ENCODE results near the gene THRB.

Gene THRB

GRCh38 chr3:24512564-24513197 lies 18.0 kb upstream of the THRB start:
- TF ChIP-seq CTCF (IDR thresholded peaks at IDR 0.05; ENCODE audit: extremely low read depth, missing control alignments): no peak

GRCh38 chr3:24510030-24510648 lies 15.5 kb upstream of the THRB start:
- no peak for TF ChIP-seq CTCF (IDR thresholded peaks at IDR 0.05; ENCODE audit: extremely low read depth, missing control alignments)
- no peak for DNase-seq (ENCODE audit: low spot score)

More at GRCh38 chr3:24512564-24513197, 18.0 kb upstream of the THRB start:
- no peak for DNase-seq (ENCODE audit: low spot score)

DNA sequence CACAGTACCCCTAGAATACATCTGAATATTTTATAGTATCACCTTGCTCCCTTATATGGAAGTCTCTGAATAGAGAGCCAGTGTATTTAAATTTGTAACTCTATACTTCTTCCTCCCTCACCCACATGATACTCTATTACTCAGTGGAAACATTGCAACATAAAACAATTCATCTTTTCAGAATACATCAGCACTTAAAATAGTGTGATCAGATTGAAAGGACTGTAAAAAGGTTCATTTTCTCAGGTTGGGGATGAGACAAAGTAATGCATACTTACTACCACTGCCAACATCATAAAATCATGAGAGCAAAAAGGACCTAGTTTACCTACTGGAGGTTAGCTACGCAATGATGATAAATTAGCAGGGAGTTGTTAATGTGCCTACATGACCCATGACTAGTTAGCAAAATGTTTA lies 13.8 kb upstream of the THRB start:
- no peak for DNase-seq (ENCODE audit: low spot score)
- TF ChIP-seq CTCF (IDR thresholded peaks at IDR 0.05; ENCODE audit: extremely low read depth, missing control alignments): no peak

DNA sequence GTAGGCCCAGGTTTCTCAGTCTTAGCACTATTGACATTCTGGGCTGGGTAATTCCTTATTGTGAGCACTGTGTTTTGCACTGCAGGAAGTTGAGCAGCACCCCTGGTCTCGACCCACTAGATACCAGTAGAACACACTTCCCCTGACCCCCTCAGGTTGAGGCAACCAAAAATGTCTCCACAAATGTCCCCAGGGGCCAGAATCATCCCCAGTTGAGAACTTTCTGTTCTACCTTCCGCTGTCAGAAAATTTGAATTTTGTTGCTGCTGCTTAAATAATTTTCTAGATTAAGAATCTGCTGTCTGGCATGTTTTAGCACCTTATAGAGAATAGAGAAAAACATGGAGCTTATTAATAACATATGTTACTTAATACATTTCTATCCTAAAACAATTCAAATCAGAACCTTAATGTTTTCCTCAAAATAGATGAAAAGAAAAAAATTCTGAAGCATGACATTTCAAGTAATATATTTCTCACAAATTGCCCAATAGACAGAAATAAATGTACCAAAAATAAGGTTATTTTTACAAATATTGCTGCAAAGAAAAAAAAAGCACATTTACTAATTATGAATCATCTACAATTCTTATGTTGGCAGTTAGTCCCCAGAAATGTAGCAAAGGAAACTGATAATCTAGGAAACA lies 13.2 kb upstream of the THRB start:
- no peak for TF ChIP-seq CTCF (IDR thresholded peaks at IDR 0.05; ENCODE audit: extremely low read depth, missing control alignments)
- DNase-seq (ENCODE audit: low spot score): no peak

DNA sequence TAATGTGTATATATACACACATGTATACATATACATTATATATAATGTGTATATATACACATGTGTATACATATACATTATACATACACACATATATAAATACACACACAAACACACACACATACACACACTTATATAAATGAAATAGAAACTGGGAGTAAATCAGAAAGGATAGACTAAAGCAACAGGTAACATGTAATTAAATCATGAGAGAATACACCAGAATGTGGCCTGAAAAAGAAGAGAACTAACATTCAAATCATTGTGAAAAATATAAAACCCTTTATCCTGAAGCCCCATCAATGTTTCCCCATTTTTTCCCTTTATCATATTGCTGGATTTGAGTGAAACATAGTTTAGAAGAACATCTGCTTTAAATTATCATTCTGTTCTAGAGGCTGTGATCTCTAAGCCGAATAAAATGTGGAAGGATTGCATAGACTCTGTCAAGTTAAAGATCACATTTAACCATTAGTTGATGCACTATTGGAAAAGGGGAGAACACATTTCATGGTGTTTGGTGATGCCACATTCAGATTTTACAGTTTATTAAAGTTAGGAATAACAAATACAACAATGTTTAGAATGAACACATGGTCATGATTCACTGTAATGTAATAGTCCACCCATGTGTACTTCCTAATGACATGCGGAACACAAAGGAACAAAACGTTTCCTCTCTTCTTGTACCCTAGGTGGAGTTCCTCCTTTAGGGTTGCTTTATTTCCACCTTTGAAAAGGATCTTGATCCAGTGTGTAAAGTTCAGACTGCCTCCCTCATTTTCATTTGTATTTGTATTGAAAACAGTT lies 12.5 kb upstream of the THRB start:
- no peak for DNase-seq (ENCODE audit: low spot score)
- TF ChIP-seq CTCF (IDR thresholded peaks at IDR 0.05; ENCODE audit: extremely low read depth, missing control alignments): no peak

DNA sequence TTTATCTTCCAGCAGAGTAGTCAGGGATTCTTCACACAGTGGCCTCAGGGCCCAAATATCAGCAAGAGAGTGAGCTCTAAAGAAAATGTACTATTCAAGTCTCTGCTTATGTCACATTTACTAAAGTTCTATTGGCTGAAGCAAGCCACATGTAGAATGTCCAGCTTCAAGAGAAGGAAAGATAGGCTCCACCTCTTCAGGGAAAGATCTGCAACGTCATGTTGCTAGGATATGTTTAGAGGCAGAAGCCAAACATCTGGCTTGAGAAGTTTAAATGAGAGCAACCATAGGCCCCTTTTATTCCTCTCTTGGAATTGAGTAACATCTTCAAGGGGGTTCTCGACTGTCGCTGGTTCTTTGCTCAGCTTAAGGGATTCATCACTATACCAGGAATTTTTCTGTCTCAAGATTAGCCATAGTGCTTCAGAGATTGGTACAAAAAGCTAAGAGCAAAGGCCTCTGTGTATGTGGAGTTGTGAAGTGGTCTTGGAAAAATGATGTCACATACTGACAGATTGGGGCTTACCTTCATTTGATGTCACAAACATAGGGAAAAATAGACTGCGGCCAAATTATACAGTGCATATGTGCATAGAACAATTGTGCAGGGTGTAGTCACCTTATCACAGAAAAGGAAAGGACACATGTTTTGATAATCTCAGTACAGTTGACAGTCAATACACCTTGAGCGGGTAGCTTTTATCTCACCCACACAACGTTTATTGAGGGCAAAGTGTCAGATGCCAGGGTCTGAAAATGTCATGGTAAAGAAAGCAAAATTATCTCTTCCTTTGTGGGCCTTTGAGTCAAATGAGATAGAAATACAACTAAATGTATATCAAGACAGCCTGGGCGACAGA lies 11.3 kb upstream of the THRB start:
- no peak for DNase-seq (ENCODE audit: low spot score)
- no peak for TF ChIP-seq CTCF (IDR thresholded peaks at IDR 0.05; ENCODE audit: extremely low read depth, missing control alignments)

Data from GM20000 (cell line).